ENCODE data around the gene ACTR3C.
"Not testable (repeated sequence)": the region's sequence is repeated elsewhere in the genome, so short reads cannot be mapped to it uniquely, and the experiment has no call there.

ACTR3C gene

DNA sequence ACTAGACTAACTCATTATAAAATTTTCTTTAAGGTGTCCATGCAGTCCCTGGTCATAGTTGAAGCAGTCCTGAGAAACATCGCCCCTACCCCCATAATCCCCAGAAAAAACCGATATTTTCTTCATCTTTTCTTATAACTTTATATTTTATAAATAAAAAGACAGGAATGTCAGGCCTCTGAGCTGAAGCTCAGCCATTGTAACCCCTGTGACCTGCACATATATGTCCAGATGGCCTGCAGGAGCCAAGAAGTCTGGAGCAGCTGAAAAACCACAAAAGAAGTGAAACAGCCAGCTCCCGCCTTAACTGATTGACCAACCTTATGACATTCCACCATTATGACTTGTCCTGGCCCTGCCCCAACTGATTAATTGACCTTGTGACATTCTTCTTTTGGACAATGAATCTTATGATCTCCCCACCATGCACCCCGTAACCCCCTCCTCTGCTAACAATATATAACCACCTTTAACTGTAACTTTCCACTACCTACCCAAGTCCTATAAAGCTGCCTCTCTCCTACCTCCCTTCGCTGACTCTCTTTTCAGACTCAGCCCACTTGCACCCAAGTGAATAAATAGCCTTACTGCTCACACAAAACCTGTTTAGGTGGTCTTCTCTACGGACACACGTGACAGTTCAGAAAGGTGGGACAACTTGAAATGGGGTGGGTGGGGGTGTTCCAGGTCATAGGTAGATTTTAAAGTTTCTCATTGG is 10.5 kb downstream of the ACTR3C start:
- DNase-seq = not testable (repeated sequence)

DNA sequence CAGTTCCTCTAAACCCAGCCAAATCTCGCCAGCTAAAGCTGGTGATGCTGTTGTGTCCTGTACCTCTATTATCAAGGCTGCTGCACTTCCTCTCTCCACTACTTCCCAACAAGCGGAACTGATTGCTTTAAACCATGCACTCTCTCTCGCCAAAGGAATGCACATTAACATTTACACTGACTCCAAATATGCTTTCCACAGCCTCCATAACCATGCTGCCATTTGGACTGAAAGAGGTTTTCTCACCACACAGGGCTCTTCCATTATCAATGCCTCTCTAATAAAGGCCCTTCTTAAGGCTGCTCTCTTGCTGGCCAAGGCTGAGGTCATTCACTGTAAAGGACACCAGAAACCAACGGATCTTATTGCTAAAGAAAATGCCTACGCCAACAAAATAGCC is 11.6 kb downstream of the ACTR3C start:
- DNase-seq = no peak

DNA sequence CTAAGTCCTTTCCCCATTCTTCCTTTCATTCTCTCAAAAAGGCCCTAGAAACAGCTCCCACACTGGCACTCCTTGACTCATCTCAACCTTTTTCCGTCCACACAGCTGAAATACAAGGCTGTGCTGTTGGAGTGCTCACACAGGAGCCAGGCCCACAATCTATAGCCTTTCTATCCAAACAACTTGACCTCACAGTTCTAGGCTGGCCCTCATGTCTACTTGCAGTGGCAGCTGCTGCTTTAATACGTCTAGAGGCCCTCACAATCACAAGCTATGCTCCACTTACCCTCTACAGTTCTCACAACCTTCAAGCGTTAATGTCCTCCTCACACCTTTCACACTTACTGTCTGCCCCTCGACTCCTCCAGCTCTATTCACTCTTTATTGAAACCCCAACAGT is 12.2 kb downstream of the ACTR3C start:
- no peak for DNase-seq

DNA sequence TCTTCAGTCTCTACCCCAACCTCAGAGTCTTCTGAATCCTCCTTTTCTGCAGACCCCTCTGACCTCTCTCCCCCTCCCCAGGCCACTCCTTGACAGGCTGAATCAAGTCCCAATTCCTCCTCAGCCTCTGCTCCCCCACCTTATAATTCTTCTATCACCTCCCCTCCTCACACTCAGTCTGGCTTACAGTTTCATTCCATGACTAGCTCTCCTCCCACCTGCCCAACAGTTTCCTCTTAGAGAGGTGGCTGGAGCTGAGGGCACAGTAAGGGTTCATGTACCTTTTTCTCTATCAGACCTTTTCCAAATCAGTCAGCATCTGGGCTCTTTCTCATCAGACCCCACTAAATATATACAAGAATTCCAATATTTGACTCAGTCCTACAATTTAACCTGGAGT is 14.8 kb downstream of the ACTR3C start:
- DNase-seq = no peak

DNA sequence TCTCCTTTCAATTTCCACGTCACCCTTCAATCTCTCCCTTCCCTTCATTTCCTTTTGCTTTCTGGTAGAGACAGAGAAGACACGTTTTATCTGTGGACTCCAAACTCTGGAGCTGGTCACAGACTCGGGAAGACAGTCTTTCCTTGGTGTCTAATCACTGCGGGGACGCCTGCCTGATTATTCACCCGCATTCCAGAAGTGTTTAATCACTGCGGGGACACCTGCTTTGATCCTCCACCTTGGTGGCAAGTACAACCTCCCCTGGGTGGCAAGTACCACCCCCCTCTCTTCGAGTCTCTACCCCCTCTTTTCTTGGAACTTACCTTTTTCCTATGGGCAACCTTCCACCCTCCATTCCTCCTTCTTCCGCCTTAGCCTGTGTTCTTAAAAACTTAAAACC is 15.4 kb downstream of the ACTR3C start:
- DNase-seq = no peak

DNA sequence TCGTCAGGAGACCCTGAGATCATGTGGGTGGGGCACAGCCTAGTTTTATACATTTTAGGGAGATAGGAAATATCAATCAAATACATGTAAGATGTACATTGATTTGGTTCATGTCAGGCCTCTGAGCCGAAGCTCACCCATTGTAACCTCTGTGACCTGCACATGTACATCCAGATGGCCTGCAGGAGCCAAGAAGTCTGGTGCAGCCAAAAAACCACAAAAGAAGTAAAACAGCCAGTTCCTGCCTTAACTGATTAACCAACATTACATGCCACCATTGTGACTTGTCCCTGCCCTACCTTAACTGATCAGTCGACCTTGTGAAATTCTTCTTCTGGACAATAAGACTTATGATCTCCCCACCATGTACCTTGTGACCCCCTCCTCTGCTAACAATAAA is 16.2 kb downstream of the ACTR3C start:
- DNase-seq = no peak

DNA sequence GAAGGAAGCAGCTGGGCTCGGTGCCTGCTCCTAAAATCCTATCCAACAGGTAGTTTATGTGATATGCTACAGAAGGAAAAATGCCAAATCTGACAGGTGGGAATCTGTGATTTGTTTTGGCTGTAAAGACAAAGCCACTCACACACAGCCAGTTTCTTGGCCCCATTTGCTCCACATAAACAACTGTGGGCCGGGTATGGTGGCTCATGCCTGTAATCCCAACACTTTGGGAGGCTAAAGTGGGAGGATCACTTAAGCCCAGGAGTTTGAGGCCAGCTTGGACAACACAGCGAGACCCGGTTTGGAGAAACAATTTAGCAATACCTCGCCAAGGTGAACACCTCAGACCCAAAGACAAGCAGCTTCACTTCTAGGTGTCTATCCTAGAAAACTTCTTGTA is 17.0 kb downstream of the ACTR3C start:
- not testable (repeated sequence) for DNase-seq

DNA sequence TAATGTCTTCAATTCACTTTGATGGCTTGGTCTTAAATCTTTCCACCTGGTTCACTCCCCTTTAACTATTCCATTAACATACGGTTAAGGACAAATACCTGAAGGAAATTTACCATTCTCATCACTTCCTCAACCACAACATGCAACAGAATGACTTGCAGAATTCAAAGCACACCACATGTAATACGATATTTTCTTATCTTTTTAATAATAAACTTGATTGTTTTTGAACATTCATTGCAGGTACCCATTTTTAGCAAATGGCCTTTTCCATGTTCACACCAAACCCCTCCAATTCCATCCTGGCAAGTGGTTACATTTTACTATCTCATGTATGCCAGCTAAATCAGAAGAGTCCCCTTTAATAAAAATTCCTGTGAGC is 17.5 kb downstream of the ACTR3C start:
- not testable (repeated sequence) for DNase-seq

DNA sequence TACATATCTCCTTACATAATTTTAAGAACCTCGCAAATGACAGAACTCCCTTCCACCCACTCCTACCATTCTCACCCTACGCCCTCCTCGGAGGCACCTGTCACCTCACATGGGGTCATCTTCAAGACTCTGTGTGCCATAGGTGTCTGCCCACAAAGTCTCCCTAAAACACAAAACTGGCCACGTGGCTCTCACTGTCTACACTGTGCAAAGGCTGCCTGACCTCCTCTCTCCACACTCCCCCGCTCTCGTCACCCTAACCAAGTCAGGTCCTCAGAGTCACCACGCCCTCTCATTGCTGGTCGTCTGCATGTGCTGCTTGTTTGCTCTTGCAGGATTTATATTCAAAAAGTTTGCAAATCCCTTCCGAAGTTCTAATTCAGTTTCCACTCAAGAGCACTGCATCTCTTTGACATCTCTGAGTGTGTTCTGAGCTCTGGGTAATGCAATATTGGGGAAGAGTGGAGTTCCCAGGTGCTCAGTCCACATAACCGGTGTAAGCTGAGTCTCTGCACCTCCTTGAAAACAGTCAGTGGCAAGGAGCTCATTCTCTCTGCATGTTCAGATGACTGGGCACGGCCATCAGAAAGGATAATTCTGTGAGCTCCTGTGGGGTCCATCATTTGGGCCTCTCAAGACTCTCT is 18.0 kb downstream of the ACTR3C start:
- not testable (repeated sequence) for DNase-seq

DNA sequence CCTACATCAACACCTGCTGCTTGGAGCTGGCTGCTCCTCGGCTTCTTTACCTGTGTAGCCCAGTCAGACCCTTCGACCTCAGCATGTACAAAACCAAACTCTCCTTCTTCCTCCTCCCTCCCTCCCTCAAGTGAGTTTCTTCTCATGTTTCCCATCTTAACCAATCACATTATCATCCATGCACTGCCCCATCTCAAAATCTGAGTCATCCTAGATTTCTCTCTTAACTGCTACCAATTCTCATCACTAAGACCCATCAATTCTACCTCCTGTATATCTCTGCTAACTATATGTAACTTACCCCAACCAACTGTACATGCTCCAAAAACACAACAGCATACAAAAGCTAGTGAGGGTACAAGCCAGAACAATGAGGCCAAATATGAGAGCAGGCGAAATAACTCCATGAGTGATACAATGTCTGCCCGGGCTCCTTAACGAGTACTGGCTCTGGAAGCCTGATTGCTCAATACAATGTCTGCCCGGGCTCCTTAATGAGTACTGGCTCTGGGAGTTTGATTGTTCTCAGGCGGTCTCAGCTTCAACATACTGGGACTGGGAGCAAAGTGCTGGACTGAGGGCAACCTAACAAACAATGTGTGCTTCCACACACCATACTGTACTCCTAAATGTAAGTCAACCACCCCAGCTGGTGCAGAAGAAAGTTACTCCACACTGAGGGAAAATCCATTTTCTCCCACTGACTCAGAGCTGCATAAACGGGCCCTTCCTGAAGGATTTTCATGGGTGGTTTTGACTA is 18.7 kb downstream of the ACTR3C start:
- not testable (repeated sequence) for DNase-seq

DNA sequence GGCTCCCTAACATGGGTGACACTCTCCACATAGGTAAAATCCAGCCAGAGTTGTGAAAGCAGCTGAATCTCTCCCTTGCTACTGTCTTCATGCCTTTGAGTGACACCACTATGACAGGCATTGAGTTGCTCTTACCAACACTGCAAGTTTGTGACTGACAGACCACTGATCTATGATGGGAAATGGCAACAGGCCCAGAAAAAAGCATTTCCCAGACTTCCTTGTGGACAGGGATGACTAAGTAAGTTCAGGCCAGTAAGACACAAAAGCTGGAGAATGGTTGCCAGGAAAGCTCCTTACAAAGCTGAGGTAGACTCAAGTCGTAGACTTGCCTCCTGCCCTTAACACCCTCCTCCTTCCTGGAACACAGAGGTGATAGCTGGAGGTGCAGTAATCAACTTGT is 20.4 kb downstream of the ACTR3C start:
- DNase-seq = not testable (repeated sequence)

DNA sequence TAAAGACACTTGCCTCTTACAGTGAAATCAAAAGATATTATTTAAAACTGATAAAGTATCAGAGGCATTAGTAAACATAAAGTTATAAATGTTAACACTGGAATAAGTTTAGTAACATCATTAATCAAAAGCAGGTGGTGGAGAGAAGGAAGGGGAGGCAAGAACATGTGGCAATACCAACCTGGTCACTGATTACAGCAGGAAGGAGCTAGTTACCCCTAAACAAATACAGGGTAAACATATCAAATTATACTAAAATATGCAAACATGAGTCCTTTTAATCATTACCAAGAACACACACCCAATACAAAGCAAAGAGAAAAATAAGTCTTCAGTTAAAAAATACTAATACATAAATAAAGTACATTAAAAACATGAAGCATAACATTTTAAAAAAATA is 25.4 kb downstream of the ACTR3C start:
- DNase-seq = not testable (repeated sequence)

DNA sequence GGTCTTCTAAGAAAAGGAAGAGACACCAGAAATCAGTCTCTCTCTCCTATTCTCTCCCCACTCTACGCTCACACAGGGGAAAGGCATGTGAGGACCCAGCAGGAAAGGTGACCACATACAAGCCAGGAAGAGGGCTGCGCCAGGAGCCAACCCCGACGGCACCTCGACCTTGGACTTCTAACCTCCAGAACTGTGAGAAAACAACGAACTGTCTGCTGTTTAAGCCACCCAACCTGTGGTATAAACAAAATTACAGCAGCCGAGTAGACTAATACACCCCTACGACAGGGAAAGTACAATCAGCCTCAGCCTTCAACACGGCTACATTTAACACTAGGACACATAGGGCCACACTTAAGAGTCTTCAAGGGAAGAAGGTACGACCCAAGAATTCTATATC is 26.5 kb downstream of the ACTR3C start:
- not testable (repeated sequence) for DNase-seq

DNA sequence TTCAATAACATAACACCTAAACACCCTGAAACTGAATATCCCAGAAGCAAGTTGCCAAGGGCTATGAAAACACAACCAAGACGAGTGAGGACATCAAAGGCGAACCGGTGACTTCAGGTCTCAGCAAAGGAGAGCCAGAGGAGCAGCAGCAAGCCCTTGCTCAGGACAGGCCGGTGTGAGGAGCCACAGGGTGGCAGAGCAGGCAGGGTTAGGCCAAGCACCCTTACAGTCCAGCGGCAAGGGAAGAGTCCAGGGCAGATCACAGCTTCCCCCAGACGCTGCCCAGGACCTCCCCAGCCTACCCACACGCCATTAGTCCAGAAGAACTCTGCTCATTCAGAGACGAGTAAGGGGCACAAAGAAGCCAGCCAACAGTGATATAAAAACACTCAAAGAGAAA is 27.7 kb downstream of the ACTR3C start:
- not testable (repeated sequence) for DNase-seq

DNA sequence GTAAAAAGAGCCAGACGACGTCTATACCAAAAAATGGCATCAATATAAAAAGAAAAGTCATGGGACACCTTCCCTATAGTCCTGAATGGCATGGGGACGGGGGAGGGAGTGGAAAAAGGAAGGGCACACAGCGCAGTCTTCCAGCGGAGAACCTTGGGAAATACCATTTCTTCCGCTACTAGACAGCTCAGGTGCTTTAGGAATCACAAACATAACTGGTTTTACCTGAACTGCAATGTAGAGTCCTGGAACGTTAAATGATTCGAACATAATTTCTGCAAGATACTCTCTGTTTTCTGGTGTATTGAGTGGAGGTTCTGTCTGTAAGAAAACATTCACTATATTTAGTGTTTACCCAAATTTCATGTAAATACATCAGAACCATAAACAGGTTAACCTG is 28.3 kb downstream of the ACTR3C start:
- not testable (repeated sequence) for DNase-seq

DNA sequence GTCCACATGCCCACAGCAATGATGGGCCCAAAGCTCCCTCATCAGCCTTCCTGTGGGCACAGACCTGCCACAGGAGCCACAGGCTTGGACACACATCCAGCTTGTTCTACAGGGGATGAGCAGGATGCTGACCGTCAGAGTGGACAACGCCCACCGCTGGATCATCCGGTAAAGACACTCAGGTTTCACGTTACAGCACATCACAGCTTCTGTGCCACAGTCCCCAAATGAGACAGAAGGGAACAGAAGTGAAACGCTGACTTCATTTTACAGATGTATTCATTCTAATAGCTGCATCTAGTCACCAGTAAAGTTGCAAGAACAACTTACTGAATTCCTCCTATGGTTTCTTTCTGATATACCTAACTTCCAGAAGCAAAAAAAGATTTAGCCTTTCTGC is 33.0 kb downstream of the ACTR3C start:
- DNase-seq = not testable (repeated sequence)

DNA sequence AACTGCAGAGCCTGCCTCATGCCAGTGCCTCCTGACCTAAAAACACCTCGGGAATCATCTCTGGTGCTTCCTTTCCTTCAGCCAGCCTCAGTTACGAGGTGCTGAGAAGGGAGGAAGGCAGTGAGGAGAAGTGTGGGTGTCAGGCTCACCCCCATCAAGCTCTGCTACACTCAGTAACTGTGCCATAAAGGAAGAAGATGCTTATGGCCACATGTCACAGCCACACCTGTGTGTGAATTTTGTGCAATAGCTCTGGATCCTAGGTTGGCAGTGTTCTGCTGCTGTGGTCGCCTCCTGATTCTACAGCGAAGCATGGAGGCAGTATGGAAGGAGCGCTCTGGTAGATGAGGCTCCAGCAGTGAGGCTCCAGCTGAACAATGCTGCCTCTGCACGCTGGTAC is 34.5 kb downstream of the ACTR3C start:
- not testable (repeated sequence) for DNase-seq

DNA sequence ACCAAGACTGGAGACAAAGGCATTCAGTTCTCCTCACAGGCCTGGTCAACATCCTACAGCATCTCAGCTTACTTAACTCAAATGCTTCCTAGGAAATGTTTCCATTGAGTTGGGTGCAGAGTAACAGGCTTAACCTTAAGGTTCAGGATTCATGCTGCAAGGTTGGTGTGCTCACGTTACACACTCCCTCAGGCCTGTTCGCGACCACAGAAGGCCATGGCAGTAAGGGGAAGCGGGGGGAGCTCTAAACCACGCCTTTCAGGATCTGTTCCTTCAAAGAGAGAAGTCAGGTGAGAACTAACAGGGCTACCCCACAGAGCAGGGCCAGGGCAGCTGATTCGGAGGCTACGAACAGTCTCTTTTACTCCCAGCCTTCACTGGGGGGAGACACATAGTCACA is 35.5 kb downstream of the ACTR3C start:
- not testable (repeated sequence) for DNase-seq

DNA sequence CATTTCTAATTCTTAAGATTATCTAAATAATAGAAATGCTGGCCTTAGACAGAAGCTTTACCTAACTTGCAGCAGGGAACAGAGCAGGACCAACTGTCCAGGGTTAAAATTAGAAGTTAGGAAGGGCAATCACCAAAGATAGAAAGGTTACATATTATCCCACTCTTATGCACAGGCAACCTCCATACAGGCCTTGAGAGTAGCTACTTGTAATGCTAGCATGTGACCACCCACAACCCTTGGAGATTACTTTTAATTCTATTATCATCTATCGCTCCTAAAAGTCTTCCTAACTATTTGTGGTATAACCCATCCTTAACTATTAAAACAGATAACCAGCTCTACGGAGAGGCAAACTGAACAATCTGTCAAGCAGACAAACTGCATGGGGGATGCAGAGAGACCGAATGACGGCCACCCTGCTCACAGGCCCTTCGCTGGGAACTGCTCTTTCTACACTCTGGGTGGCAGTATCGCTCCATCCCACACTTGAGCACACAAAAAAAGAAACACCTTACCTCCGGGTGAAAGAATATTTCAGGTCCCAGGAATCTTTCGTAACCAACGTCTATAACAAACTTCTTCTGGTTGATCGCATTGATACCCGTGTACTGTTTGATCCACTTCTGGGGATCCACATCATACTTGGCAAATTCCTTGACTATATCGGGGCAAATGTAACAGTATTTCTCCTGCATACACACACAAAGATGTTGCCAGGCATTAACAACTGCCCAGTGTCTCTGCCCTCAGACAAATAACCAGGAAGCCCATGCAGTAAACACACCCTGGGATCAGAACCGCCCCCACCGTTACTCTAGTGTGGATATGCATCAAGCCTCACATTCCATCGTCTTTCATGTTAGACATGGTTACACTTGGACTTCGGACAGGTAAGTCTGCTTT is 37.2 kb downstream of the ACTR3C start:
- DNase-seq = peak; percentile 17

DNA sequence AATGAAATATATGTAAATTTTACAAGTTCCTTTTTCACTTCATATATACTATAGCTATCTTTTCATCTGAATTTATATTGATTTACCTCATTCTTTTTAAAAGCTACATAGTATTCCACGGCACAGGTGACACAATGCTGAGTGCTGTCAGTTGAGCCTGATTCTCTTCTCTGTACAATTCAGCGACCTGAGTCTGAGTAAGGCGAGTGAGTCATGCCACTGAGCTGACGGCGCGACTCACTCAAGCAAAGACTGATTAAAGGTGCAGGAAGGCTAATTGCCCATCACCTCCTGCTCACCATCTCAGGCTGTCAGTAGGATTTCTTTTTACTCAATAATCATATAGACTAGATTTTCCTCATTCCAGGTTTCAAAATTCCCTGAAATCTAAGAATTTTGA is 39.7 kb downstream of the ACTR3C start:
- not testable (repeated sequence) for DNase-seq

DNA sequence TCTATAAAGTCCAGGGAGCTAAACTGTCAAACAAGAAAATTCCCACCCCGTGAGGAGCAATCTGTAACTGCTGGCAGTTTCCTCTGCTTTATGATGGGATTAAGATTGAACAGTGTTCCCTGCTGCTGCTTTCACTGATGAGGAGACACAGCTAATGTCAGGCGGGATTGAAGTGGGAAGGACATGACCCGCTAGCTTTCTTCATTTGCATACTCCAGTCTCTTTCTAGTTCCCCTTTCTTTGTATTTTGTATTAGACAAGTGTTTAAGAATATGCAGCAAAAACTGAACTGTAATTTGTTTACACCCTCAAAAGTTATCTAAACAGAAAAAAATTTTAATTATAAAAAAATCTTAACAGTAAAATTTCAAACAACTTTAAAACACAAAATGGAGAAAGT is 40.2 kb downstream of the ACTR3C start:
- not testable (repeated sequence) for DNase-seq

DNA sequence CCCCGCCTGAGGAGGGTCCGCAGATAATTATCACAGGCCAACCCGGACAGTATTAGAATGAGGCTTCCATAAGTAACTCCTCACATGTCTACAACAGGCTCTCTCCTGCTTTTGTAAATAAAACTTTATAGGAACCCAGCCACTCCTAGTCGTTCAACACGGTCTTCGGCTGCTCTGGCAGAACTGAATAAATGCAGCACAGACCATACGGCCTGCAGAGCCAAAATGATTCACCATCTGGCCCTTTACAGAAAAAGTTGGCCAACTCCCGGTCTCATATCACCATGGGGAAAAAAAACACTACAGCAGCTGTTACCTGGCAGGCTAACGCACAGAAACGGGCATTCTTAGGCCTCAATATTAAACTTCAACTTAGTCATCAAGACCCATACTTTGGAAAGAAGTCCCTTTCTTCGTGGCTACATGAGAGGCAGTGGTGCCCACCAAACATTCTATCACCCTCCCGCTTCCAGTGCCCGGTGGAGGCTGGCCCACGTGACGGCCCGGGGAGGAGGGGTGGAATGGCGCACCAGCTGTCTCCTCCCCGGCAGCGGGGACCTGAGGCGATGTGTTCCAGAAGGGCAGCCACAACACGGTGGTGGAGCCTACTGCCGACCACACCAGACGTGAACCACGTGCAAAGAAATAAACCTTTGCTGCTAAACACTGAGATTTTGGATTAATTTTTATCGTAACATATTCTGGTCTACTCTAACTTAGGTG is 41.5 kb downstream of the ACTR3C start:
- DNase-seq = not testable (repeated sequence)

Data from midbrain (tissue), 1 donor.